Measurements from ENCODE around the gene ERN2. TPM values are rescaled to one million over a fixed set of nuclear protein-coding genes. Genes with fewer than 3 reads are reported as not detected.

ERN2 gene
- total and polyA plus RNA-seq, 2 of the 13 experiments (the other 11 are each of a cell fraction or from before 2014, with no cell fraction given), result 2.2 to 3.5 TPM

- no peak for TF ChIP-seq ARID3A (IDR thresholded peaks at IDR 0.05; ENCODE audit: low read depth, low read length)
- TF ChIP-seq ZNF589 (CRISPR knock-in tag; conservative IDR thresholded peaks at IDR 0.05), result no peak
- no peak for TF ChIP-seq TAF1 (CRISPR knock-in tag; IDR thresholded peaks at IDR 0.05)
- TF ChIP-seq ZNF362 (CRISPR knock-in tag; IDR thresholded peaks at IDR 0.05; ENCODE audit: borderline replicate concordance), result peak; percentile 84
- TF ChIP-seq TRIM24 (CRISPR knock-in tag; IDR thresholded peaks at IDR 0.05), result no peak
- no peak for TF ChIP-seq AHR (CRISPR knock-in tag; IDR thresholded peaks at IDR 0.05)
- no peak for TF ChIP-seq ARNT (IDR thresholded peaks at IDR 0.05)
- no peak for TF ChIP-seq U2AF2 (IDR thresholded peaks at IDR 0.05; ENCODE audit: low read depth, low read length)
- no peak for TF ChIP-seq ZSCAN21 (CRISPR knock-in tag; IDR thresholded peaks at IDR 0.05; ENCODE audit: borderline replicate concordance)
- TF ChIP-seq NR2C2 (CRISPR knock-in tag; IDR thresholded peaks at IDR 0.05; ENCODE audit: borderline replicate concordance), result no peak
- no peak for TF ChIP-seq KAT8 (CRISPR knock-in tag; IDR thresholded peaks at IDR 0.05)
- TF ChIP-seq CHD2 (IDR thresholded peaks at IDR 0.05; ENCODE audit: low read depth, low read length), result no peak
- no peak for TF ChIP-seq ZNF275 (CRISPR knock-in tag; IDR thresholded peaks at IDR 0.05; ENCODE audit: borderline replicate concordance)
- no peak for TF ChIP-seq SOX6 (IDR thresholded peaks at IDR 0.05)
- peak; percentile 13; the same call in 1 of the 2 replicates for TF ChIP-seq SOX6 (CRISPR knock-in tag; IDR thresholded peaks at IDR 0.05)
- no peak for TF ChIP-seq DRAP1 (CRISPR knock-in tag; IDR thresholded peaks at IDR 0.05)
- TF ChIP-seq KLF11 (CRISPR knock-in tag; IDR thresholded peaks at IDR 0.05), result no peak
- peak; percentile 33; the same call in 1 of the 2 replicates for TF ChIP-seq REPIN1 (CRISPR knock-in tag; IDR thresholded peaks at IDR 0.05; ENCODE audit: borderline replicate concordance, low read depth)
- no peak for TF ChIP-seq FOXC1 (CRISPR knock-in tag; IDR thresholded peaks at IDR 0.05; ENCODE audit: borderline replicate concordance)
- TF ChIP-seq EZH2 (conservative IDR thresholded peaks at IDR 0.05; ENCODE audit: low read depth, low read length), result no peak
- no peak for TF ChIP-seq SP140L (CRISPR knock-in tag; IDR thresholded peaks at IDR 0.05; ENCODE audit: borderline replicate concordance)
- no peak for TF ChIP-seq ZNF329 (CRISPR knock-in tag; IDR thresholded peaks at IDR 0.05; ENCODE audit: low read depth)
- TF ChIP-seq ZBTB39 (CRISPR knock-in tag; IDR thresholded peaks at IDR 0.05), result no peak
- TF ChIP-seq SPEN (CRISPR knock-in tag; IDR thresholded peaks at IDR 0.05; ENCODE audit: low read depth), result no peak
These were observed 26.5 kb upstream of the ERN2 start (continued) for GRCh38 chr16:23739516-23739915.

Measured in HepG2 (cell line).